ENCODE results near the gene OLIG1. TPM values are rescaled to one million over a fixed set of nuclear protein-coding genes. Genes with fewer than 3 reads are reported as not detected.

Gene OLIG1
- polyA plus RNA-seq, 1 of the 3 experiments (the other 2 are of a cell fraction): not detected

DNA sequence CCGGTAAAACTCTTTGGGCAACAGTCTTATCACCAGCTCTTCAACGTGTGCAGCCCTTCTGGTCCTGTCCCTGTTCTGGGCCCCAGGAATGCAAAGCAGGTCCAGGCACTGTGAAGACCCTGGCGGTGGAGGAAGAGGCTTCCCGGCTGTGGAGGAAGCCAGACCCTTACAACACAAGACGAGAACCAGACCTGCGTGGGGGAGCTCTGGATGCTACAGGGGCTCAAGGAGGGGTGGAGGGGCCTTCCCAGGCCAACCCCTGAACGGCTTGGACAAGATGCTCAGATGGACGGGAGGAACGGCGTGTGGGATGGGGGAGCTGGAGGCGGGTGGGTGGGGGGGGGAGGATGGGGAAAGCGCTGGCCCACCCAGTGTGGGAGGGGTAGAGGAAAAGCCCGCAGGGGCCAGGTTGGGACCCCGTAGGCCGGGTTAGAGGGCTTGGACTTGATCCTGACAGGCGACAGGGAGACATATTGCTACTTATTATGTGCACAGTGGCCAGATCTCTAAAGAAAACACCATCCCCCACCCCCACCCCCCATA is 49.3 kb upstream of the OLIG1 start:
- H3K9me2 ChIP-seq: no peaks in the 10 kb centered on the region
- no peaks in the 10 kb centered on the region for H4K20me1 ChIP-seq (ENCODE audit: insufficient read depth)
- DNase-seq: peak; percentile 33
- H3K4me1 ChIP-seq (ENCODE audit: control insufficient read depth in 1 of 2, insufficient read depth in 2 of 2, low read depth in 1 of 2, low read length in 1 of 2): no peaks in the 10 kb centered on the region
- no peak overlapping the region for H3K4me2 ChIP-seq
- ChIA-PET POLR2A (no interaction called here), CTCF (no interaction called here)
- H3K9me3 ChIP-seq: no peaks in the 10 kb centered on the region
- H2AFZ ChIP-seq (ENCODE audit: low read depth): no peak overlapping the region
- H3K9ac ChIP-seq: no peak overlapping the region
- H3K4me3 ChIP-seq (ENCODE audit: low read depth in 2 of 2, low read length in 1 of 2): no peak overlapping the region
- H3F3A ChIP-seq (replicated peaks; ENCODE audit: insufficient read depth): no peaks in the 10 kb centered on the region
- H3K36me3 ChIP-seq (replicated peaks in 1 of 2; ENCODE audit: control insufficient read depth in 1 of 2, insufficient read depth in 2 of 2, low read length in 1 of 2): no peaks in the 10 kb centered on the region
- WGBS (ENCODE audit: low lambda C conversion rate): 14% methylated on average over 14 of the region's 16 CpGs
- TF ChIP-seq TCF12 (IDR thresholded peaks at IDR 0.05): no peak
- H3K27me3 ChIP-seq (ENCODE audit: insufficient read depth): peaks cover 95% of the 10 kb centered on the region
- H3K79me2 ChIP-seq (ENCODE audit: insufficient read depth): no peaks in the 10 kb centered on the region
- no peak overlapping the region for H3K27ac ChIP-seq (ENCODE audit: low read depth in 2 of 2, low read length in 1 of 2)

DNA sequence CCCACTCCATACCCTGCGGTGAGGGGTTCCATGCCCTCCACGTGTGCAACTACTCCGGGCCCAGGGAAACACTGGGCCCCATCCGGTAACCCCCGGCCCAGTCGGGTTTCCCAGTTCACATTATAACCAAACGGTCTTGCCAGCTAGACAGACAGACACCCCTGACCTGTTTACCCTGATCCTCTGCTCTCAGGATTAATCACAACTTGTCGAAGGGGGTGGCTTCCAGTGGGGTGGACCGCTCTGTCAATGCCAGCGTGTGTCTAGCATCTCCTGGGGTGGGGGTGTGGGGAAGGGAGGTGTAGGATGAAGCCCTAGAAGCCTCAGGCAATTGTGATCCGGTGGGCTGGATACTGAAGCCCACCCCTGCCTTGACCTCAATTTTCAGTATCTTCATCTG is 48.8 kb upstream of the OLIG1 start:
- Histone ChIP-seq H3K4me3 (ENCODE audit: low read depth in 2 of 2, low read length in 1 of 2) (no peak overlapping the region), H3K9ac (no peak overlapping the region), H3K9me3 (no peaks in the 10 kb centered on the region), H3K27me3 (ENCODE audit: insufficient read depth) (peaks cover 95% of the 10 kb centered on the region), H3K79me2 (ENCODE audit: insufficient read depth) (no peaks in the 10 kb centered on the region), H3K4me2 (no peak overlapping the region), H3K9me2 (no peaks in the 10 kb centered on the region), H2AFZ (ENCODE audit: low read depth) (no peak overlapping the region), H4K20me1 (ENCODE audit: insufficient read depth) (no peaks in the 10 kb centered on the region), H3K36me3 (replicated peaks in 1 of 2; ENCODE audit: control insufficient read depth in 1 of 2, insufficient read depth in 2 of 2, low read length in 1 of 2) (no peaks in the 10 kb centered on the region), H3K4me1 (ENCODE audit: control insufficient read depth in 1 of 2, insufficient read depth in 2 of 2, low read depth in 1 of 2, low read length in 1 of 2) (no peaks in the 10 kb centered on the region), H3F3A (replicated peaks; ENCODE audit: insufficient read depth) (no peaks in the 10 kb centered on the region), H3K27ac (ENCODE audit: low read depth in 2 of 2, low read length in 1 of 2) (no peak overlapping the region)
- DNase-seq: no peak
- CTCF ChIA-PET: no interaction called here
- TF ChIP-seq SIN3A (IDR thresholded peaks at IDR 0.05; ENCODE audit: borderline replicate concordance, low read depth, low read length) (no peak), TAF1 (IDR thresholded peaks at IDR 0.05; ENCODE audit: borderline replicate concordance, low read depth, low read length) (no peak), EZH2phosphoT487 (IDR thresholded peaks at IDR 0.05; ENCODE audit: borderline replicate concordance, low read depth) (0 out of 2 replicates have a peak, but pooled peaks have one; percentile 52)
- TF ChIP-seq, protein P1, sequence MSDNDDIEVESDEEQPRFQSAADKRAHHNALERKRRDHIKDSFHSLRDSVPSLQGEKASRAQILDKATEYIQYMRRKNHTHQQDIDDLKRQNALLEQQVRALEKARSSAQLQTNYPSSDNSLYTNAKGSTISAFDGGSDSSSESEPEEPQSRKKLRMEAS (IDR thresholded peaks at IDR 0.05; ENCODE audit: low read depth): no peak
- POLR2A ChIA-PET: no interaction called here
- WGBS (ENCODE audit: low lambda C conversion rate): 13% methylated on average over 11 of the region's 11 CpGs

DNA sequence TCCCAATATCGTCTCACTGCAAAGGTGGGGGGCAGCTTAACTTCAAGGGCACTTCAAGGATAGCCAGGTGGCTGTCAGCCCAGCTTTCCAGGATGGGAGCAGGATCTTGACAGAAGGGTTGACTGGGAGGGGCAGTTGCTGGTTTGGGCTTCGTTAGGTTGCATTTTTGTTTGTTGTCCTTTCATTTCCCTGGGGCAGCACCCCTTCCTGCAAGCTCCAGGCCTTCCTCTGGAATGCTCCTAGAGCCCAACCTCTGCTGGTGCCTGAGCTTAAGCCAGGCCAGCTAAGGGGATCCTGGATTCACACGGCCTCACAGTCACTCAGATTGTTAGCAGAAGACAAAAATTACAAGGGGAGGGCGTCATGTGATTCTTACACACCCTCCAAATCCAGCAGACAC is 48.3 kb upstream of the OLIG1 start:
- ChIA-PET POLR2A (no interaction called here), CTCF (no interaction called here)
- Histone ChIP-seq H3K9me2 (no peaks in the 10 kb centered on the region), H3K4me2 (no peak overlapping the region), H4K20me1 (ENCODE audit: insufficient read depth) (no peaks in the 10 kb centered on the region), H2AFZ (ENCODE audit: low read depth) (no peak overlapping the region), H3K79me2 (ENCODE audit: insufficient read depth) (no peaks in the 10 kb centered on the region), H3F3A (replicated peaks; ENCODE audit: insufficient read depth) (no peaks in the 10 kb centered on the region), H3K4me1 (ENCODE audit: control insufficient read depth in 1 of 2, insufficient read depth in 2 of 2, low read depth in 1 of 2, low read length in 1 of 2) (no peaks in the 10 kb centered on the region), H3K9me3 (no peaks in the 10 kb centered on the region), H3K4me3 (ENCODE audit: low read depth in 2 of 2, low read length in 1 of 2) (no peak overlapping the region), H3K27ac (ENCODE audit: low read depth in 2 of 2, low read length in 1 of 2) (no peak overlapping the region), H3K36me3 (replicated peaks in 1 of 2; ENCODE audit: control insufficient read depth in 1 of 2, insufficient read depth in 2 of 2, low read length in 1 of 2) (no peaks in the 10 kb centered on the region), H3K9ac (no peak overlapping the region), H3K27me3 (ENCODE audit: insufficient read depth) (peaks cover 95% of the 10 kb centered on the region)
- 0% methylated on average over 4 of the region's 4 CpGs for WGBS (ENCODE audit: low lambda C conversion rate)
- no peak for DNase-seq
- TF ChIP-seq SMC3 (IDR thresholded peaks at IDR 0.05; ENCODE audit: low read depth, low read length) (no peak), SIN3A (IDR thresholded peaks at IDR 0.05; ENCODE audit: borderline replicate concordance, low read depth, low read length) (no peak), RXRA (IDR thresholded peaks at IDR 0.05; ENCODE audit: borderline replicate concordance, low read depth) (no peak), GATA2 (CRISPR knock-in tag; IDR thresholded peaks at IDR 0.05) (no peak), EZH2phosphoT487 (IDR thresholded peaks at IDR 0.05; ENCODE audit: borderline replicate concordance, low read depth) (no peak), TAF1 (IDR thresholded peaks at IDR 0.05; ENCODE audit: borderline replicate concordance, low read depth, low read length) (no peak), YY1 (IDR thresholded peaks at IDR 0.05; ENCODE audit: low read depth) (no peak)
- TF ChIP-seq, protein P2, sequence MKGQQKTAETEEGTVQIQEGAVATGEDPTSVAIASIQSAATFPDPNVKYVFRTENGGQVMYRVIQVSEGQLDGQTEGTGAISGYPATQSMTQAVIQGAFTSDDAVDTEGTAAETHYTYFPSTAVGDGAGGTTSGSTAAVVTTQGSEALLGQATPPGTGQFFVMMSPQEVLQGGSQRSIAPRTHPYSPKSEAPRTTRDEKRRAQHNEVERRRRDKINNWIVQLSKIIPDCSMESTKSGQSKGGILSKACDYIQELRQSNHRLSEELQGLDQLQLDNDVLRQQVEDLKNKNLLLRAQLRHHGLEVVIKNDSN (IDR thresholded peaks at IDR 0.05; ENCODE audit: borderline replicate concordance, low read depth): no peak
- TF ChIP-seq, protein P3, sequence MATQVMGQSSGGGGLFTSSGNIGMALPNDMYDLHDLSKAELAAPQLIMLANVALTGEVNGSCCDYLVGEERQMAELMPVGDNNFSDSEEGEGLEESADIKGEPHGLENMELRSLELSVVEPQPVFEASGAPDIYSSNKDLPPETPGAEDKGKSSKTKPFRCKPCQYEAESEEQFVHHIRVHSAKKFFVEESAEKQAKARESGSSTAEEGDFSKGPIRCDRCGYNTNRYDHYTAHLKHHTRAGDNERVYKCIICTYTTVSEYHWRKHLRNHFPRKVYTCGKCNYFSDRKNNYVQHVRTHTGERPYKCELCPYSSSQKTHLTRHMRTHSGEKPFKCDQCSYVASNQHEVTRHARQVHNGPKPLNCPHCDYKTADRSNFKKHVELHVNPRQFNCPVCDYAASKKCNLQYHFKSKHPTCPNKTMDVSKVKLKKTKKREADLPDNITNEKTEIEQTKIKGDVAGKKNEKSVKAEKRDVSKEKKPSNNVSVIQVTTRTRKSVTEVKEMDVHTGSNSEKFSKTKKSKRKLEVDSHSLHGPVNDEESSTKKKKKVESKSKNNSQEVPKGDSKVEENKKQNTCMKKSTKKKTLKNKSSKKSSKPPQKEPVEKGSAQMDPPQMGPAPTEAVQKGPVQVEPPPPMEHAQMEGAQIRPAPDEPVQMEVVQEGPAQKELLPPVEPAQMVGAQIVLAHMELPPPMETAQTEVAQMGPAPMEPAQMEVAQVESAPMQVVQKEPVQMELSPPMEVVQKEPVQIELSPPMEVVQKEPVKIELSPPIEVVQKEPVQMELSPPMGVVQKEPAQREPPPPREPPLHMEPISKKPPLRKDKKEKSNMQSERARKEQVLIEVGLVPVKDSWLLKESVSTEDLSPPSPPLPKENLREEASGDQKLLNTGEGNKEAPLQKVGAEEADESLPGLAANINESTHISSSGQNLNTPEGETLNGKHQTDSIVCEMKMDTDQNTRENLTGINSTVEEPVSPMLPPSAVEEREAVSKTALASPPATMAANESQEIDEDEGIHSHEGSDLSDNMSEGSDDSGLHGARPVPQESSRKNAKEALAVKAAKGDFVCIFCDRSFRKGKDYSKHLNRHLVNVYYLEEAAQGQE (IDR thresholded peaks at IDR 0.05; ENCODE audit: low read depth, low read length): no peak
- TF ChIP-seq, protein P4, sequence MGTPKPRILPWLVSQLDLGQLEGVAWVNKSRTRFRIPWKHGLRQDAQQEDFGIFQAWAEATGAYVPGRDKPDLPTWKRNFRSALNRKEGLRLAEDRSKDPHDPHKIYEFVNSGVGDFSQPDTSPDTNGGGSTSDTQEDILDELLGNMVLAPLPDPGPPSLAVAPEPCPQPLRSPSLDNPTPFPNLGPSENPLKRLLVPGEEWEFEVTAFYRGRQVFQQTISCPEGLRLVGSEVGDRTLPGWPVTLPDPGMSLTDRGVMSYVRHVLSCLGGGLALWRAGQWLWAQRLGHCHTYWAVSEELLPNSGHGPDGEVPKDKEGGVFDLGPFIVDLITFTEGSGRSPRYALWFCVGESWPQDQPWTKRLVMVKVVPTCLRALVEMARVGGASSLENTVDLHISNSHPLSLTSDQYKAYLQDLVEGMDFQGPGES (IDR thresholded peaks at IDR 0.05; ENCODE audit: low read depth, low read length): no peak
- TF ChIP-seq, protein P5, sequence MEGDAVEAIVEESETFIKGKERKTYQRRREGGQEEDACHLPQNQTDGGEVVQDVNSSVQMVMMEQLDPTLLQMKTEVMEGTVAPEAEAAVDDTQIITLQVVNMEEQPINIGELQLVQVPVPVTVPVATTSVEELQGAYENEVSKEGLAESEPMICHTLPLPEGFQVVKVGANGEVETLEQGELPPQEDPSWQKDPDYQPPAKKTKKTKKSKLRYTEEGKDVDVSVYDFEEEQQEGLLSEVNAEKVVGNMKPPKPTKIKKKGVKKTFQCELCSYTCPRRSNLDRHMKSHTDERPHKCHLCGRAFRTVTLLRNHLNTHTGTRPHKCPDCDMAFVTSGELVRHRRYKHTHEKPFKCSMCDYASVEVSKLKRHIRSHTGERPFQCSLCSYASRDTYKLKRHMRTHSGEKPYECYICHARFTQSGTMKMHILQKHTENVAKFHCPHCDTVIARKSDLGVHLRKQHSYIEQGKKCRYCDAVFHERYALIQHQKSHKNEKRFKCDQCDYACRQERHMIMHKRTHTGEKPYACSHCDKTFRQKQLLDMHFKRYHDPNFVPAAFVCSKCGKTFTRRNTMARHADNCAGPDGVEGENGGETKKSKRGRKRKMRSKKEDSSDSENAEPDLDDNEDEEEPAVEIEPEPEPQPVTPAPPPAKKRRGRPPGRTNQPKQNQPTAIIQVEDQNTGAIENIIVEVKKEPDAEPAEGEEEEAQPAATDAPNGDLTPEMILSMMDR (IDR thresholded peaks at IDR 0.05): no peak

All from SK-N-SH (cell line).